ENCODE data around the gene LRRK2.

Gene LRRK2

DNA sequence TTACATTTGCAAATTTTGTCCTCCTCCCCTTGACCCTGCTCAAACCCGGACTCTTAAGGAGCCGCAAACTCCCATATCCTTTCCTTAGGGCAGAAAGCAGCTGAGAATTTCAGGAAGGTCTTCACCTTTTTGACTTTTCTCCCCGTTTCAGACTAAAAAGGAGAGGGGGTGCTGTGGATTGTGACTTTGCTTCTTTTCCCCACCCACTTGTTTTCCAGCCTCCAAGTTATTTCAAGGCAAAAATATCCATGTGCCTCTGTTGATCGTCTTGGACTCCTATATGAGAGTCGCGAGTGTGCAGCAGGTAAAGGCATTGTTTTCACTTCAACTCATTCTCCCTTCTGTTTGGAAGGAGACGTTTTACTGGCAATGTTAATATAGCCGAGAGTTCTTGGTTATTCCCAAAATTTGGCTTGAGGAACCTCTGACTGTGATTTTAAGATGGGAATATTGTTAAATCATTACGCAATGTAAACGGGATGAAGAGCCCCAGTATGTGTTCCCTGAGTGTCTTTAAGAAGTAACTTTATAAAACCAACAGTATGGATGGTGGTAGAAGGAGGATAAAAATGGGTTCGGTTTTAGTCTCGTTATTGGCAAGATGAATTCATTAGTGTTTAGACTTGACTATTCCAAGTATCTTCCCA lies 663 bp downstream of the LRRK2 start:
- Mint-ChIP-seq H3K27me3 (no peaks in the 10 kb centered on the region), H3K4me1 (peaks cover 37 to 64% of the 10 kb centered on the region in 2 donors), H3K36me3 (peaks cover 13 to 22% of the 10 kb centered on the region in 2 donors), H3K9me3 (peaks cover 0 to 1% of the 10 kb centered on the region in 2 donors), H3K27ac (peak overlapping the region; percentile 91), H3K4me3 (peak overlapping the region; percentile 83 to 84)
- ATAC-seq (replicated peaks) (no peak), DNase-seq (no peak)

DNA sequence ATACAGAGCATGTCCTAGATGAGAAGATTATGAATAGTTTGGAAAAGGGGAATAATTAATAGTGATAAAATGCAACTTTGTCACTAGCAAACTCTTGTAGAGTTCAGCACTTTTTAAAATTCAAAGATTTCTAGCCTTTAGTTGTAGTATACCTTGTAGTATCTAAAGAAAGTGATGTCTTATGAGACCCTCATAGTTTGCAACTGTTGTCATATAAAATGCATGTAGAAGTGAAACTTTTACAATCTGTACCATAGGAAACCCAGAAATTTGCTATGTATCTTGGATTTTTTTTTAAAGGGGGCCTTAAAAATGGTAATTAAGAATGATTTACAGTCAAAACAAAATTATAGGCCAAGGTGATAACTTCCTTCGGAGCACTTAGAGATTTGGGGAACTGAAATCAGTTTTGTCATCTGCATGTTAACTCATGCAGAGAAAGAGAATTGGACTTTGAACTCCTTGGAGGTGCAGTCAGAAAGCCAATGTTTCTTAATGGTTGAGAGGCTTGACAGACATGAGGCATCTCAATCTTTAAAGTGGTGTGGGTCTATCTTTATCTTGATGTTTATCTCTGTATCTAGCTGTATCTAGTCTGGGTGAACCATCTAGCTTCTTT lies 1.3 kb downstream of the LRRK2 start:
- H3K4me3 Mint-ChIP-seq, result peak overlapping the region; percentile 83 to 84
- no peaks in the 10 kb centered on the region for H3K27me3 Mint-ChIP-seq
- ATAC-seq (replicated peaks) (peak; percentile 76 to 78), DNase-seq (no peak)
- peak overlapping the region; percentile 93 for H3K27ac Mint-ChIP-seq
- H3K9me3 Mint-ChIP-seq, result peaks cover 0 to 1% of the 10 kb centered on the region in 2 donors
- peaks cover 38 to 70% of the 10 kb centered on the region in 2 donors for H3K4me1 Mint-ChIP-seq
- peaks cover 13 to 24% of the 10 kb centered on the region in 2 donors for H3K36me3 Mint-ChIP-seq

DNA sequence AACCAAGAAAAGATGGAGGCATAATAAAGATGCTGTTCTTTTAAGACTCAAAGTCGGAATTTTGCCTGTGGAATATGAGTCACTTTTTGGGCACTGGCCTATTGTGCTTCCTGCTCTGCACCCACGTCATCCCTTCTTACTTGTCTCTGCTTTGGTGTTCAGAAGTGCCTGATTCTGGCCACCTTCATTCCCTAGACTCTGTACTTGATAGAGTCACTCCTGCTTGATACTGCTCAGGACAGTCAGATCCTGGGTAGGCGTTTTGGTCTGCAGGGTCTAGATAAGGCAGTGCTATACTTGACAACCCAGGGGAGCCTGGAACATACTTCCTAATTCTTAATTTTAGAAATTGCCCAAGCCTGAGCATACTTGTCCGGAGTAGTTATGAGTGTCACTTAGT lies 1.9 kb downstream of the LRRK2 start:
- Mint-ChIP-seq H3K4me3 (peak overlapping the region; percentile 83 to 84), H3K27me3 (no peaks in the 10 kb centered on the region), H3K27ac (peak overlapping the region; percentile 93), H3K9me3 (peaks cover 0 to 1% of the 10 kb centered on the region in 2 donors), H3K36me3 (peaks cover 13 to 24% of the 10 kb centered on the region in 2 donors), H3K4me1 (peaks cover 38 to 71% of the 10 kb centered on the region in 2 donors)
- DNase-seq (no peak), ATAC-seq (replicated peaks) (peak; percentile 32 to 33)

DNA sequence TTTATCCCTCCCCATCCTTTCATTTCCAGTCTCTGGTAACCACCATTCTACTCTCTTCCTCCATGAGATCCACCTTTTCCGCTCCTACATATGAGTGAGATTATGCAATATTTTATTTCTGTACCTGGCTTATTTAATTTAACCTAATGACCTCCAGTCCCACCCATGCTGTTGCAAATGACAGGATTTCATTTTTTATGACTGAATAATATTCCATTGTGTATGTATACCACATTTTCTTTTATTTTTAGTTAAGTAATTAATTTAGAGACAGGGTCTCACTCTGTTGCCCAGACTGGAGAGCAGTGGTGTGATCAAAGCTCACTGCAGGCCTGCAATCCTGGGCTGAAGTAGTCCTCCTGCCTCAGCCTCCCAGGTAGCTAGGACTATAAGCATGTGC lies 2.6 kb downstream of the LRRK2 start:
- Mint-ChIP-seq H3K4me3 (peak overlapping the region; percentile 50 to 54), H3K9me3 (peaks cover 0 to 1% of the 10 kb centered on the region in 2 donors), H3K27ac (no peak overlapping the region), H3K36me3 (peaks cover 19 to 28% of the 10 kb centered on the region in 2 donors), H3K4me1 (peaks cover 43 to 73% of the 10 kb centered on the region in 2 donors), H3K27me3 (no peaks in the 10 kb centered on the region)
- no peak for ATAC-seq (replicated peaks)
- DNase-seq, result no peak

DNA sequence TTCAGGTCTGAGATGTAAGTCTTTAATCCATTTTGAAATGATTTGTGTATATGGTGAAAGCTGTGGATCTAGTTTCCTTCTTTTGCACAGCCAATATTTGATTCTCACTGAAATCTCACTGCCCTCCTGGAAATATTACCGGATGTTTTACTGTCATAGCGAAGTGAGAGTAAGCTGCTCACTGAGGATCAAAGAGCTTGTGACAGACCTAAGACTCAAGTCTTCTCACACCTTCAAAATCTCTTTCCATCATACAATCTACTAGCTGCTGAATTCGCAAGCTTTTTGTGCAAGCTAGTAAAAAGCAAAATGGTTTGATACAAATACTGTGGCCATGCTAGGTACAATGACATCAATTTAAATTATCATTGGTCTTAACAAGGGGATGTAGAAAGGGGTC lies 3.9 kb downstream of the LRRK2 start:
- Mint-ChIP-seq H3K4me3 (peak overlapping the region in 1 of 2 donors; percentile 23), H3K4me1 (peaks cover 42 to 70% of the 10 kb centered on the region in 2 donors), H3K27ac (peak overlapping the region; percentile 22), H3K36me3 (peaks cover 20 to 32% of the 10 kb centered on the region in 2 donors), H3K9me3 (peaks cover 0 to 1% of the 10 kb centered on the region in 2 donors), H3K27me3 (no peaks in the 10 kb centered on the region)
- DNase-seq (no peak), ATAC-seq (replicated peaks) (no peak)

DNA sequence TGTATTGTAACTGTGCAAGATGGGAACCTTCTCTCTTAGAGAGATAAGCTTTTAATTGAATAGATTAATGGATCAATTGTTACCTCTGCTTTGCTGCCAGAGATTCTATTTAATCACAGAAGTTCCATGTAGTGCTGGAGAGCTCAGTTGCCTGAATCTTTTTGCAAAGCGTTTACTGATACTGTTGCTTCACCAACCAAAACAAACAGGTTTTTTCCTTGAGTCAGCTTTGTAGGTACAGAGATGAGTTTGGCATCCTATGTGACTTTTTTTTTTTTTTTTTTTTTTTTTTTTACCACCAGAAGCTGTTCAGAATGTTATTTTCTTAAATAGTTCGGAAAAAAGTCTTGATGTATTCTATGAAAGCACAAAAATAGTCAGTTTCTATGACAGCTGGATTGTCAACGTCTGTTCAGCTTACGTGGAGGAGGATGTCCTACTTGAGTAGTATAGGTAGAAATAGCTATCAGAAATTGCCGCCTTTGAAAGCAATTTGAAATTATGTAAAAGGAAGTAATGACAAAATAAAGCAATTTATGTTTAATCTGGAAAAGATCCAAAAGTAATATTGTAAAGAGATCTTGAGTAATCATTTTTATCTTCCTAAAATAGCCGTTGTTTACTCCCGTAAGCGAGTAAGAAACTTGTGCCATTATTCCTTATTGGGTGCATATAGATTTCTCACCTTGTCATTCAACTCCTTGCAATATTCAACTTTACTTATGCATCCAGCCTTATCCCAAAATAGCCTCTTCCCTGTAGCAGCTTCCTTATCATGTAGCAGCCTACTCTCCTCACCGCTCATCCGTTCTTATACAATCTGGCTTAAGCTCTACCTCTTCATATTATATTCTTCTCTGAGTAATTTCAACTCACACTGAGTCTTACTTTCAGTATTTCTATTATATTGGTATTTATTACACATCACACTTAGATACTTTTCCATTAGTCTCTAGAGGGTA lies 5.2 kb downstream of the LRRK2 start:
- peak overlapping the region; percentile 15 for H3K4me3 Mint-ChIP-seq

DNA sequence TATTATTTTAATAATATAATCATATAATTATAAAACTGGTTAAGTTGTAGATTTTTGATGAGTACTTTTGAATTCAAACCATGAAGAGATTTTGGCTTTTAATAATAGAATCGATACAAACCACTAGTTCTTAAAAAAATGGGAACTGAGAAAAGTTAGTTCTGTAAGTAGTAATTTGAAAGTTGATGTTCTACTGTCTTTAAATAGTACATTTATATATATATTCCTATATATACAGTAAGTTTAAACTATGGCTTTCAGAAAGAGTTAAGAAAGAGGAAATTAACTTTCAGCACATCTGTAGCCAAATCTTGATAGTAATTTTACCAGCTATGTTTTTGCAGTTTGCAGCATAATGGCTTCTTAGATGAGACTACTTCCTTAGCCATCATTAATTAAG lies 7.8 kb downstream of the LRRK2 start:
- Mint-ChIP-seq H3K4me1 (peaks cover 31 to 59% of the 10 kb centered on the region in 2 donors), H3K4me3 (peak overlapping the region; percentile 32), H3K27me3 (no peaks in the 10 kb centered on the region), H3K36me3 (peaks cover 31 to 42% of the 10 kb centered on the region in 2 donors), H3K9me3 (peaks cover 0 to 4% of the 10 kb centered on the region in 2 donors), H3K27ac (peak overlapping the region; percentile 25)
- peak; percentile 86 to 90 for ATAC-seq (replicated peaks)
- no peak for DNase-seq

More for the DNA sequence above, 5.2 kb downstream of the LRRK2 start:
- H3K4me1 Mint-ChIP-seq, result peaks cover 38 to 69% of the 10 kb centered on the region in 2 donors
- H3K27ac Mint-ChIP-seq, result peak overlapping the region; percentile 84
- ATAC-seq (replicated peaks), result no peak
- peaks cover 0 to 1% of the 10 kb centered on the region in 2 donors for H3K9me3 Mint-ChIP-seq
- peaks cover 23 to 35% of the 10 kb centered on the region in 2 donors for H3K36me3 Mint-ChIP-seq
- no peaks in the 10 kb centered on the region for H3K27me3 Mint-ChIP-seq
- no peak for DNase-seq

DNA sequence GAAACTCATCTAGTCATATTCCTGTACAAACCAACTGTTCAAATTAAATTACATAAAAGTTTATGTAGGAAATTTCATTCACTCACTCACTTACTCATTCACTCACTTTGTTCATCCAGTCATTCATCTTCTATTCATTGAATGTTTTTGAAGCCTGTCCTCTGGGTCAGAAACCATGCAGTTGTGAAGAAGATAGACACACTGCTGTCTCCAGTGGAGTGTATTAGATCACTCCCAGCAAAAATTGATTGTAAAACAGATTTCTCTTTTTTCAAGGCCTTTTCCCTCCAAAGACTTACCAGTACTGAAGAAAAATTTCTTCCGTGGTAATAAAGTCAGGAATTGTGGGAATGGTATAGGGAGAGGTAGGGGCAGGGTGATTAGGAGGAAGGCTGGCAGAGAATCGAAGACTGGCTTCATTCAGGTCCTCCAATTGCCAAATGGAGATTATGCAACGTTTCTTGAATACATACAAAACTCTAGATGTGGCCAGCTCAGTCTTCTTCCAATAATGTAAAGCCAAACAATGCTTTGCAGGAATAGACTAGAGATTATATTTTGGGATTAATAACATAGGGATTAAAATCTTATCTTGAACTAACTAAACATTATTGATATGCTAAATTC lies 9.1 kb downstream of the LRRK2 start:
- H3K27me3 Mint-ChIP-seq, result no peaks in the 10 kb centered on the region
- H3K4me3 Mint-ChIP-seq, result no peak overlapping the region
- H3K4me1 Mint-ChIP-seq, result peaks cover 28 to 57% of the 10 kb centered on the region in 2 donors
- peaks cover 0 to 4% of the 10 kb centered on the region in 2 donors for H3K9me3 Mint-ChIP-seq
- peaks cover 27 to 35% of the 10 kb centered on the region in 2 donors for H3K36me3 Mint-ChIP-seq
- H3K27ac Mint-ChIP-seq, result no peak overlapping the region
- DNase-seq (no peak), ATAC-seq (replicated peaks) (no peak)

DNA sequence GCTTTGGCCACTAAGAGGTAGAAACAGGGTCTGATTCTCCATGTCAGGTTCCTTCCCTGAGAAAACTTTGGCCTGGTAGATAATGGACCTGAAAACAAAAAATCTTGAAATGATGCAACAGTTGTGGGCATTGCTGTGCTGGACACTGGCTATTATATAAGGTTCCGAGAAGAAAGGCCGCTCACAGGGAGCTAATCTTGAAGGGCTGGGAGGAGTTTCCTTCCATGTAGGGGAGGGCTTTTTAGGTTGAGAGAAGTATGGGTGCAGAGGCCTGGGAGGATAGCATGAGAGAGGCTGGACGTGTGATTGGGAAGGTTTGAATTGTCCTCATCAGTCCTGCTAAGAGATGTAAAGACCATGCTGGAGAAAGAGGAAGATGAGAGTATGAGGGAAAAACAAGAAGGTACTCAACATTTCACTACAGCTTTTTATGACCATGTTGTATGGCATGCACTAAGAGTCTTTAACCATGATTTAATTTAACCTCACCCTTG lies 11.6 kb downstream of the LRRK2 start:
- peaks cover 4 to 5% of the 10 kb centered on the region in 2 donors for H3K9me3 Mint-ChIP-seq
- ATAC-seq (replicated peaks), result no peak
- DNase-seq, result no peak
- peaks cover 31 to 36% of the 10 kb centered on the region in 2 donors for H3K36me3 Mint-ChIP-seq
- no peak overlapping the region for H3K27ac Mint-ChIP-seq
- H3K4me3 Mint-ChIP-seq, result no peak overlapping the region
- peaks cover 29 to 61% of the 10 kb centered on the region in 2 donors for H3K4me1 Mint-ChIP-seq
- H3K27me3 Mint-ChIP-seq, result no peaks in the 10 kb centered on the region

DNA sequence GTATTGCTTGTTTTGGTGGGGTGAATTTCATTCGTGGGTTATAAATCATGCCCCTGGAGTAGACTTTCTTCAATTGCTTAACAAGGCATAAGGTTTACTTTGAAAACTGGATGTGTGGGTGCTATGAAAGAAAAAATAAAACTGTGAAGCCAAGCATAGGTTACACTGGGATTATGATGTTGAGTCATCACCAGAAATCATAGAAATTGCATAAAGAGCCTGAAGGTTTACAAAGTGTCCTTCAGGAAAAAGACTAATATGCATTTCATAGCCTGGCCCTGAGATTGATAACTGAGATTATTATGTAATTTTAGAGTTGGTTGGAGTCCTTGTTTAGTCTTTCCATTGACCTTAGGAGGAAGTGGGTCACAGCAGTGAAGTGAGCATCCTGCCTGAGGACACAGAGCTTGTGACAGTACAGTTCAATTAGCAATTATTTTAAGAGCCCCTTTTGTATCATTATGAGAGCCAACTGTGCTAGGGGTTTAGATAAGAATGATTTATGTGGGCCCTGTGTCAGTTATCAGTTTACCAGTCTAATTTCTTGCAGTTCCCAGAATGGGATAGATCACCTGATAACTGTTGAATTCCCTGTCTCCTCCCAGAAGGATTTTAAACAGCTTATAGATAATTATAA lies 13.6 kb downstream of the LRRK2 start:
- Mint-ChIP-seq H3K36me3 (peaks cover 29 to 35% of the 10 kb centered on the region in 2 donors), H3K27ac (peak overlapping the region; percentile 22), H3K4me1 (peaks cover 26 to 58% of the 10 kb centered on the region in 2 donors), H3K27me3 (no peaks in the 10 kb centered on the region), H3K9me3 (peaks cover 4 to 5% of the 10 kb centered on the region in 2 donors), H3K4me3 (no peak overlapping the region)
- no peak for DNase-seq
- peak; percentile 64 to 67 for ATAC-seq (replicated peaks)

DNA sequence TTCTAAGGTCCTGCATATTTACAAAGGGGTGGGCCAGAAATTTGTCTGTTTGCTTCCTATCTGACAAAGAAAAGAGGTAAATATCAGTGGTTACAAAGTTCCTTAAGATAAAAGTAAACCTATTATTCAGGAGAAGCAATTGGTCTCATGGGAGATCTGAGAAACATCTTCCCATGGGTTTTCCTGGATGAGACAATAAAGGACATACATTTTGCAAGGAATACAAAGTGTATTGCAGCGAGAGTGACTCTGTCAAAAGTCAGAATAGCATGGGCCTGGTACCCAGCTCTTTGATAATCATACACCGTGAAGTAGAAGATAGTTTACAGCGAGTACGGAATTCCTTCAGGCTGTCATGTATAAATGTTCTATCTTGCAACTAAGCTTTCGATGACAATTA lies 14.2 kb downstream of the LRRK2 start:
- H3K4me3 Mint-ChIP-seq, result no peak overlapping the region

DNA sequence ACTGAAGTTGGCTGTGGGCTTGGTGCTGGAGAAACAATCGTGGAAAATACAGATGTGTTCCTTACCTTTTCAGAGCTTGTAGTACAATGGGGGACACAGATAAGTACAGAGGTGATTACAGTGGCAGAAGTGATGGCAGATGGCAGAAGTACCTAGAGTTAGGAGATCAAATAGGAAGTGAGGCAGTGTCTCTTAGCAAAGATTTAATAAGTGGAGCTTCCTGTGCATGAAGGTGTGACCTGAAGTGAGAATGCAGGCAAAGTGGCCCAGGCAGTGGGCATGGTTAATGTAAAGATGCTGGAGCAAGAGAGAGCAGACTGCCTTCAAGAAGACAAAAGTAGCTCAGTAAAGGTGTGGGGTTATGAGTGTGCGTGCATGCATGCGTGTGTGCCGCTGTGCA lies 16.0 kb downstream of the LRRK2 start:
- Mint-ChIP-seq H3K27me3 (no peaks in the 10 kb centered on the region), H3K4me3 (no peak overlapping the region), H3K36me3 (peaks cover 24 to 29% of the 10 kb centered on the region in 2 donors), H3K9me3 (peaks cover 4 to 5% of the 10 kb centered on the region in 2 donors), H3K4me1 (peaks cover 23 to 51% of the 10 kb centered on the region in 2 donors), H3K27ac (no peak overlapping the region)
- DNase-seq (no peak), ATAC-seq (replicated peaks) (no peak)

More for the DNA sequence above, 14.2 kb downstream of the LRRK2 start:
- Mint-ChIP-seq H3K4me1 (peaks cover 23 to 53% of the 10 kb centered on the region in 2 donors), H3K9me3 (peaks cover 4 to 5% of the 10 kb centered on the region in 2 donors), H3K36me3 (peaks cover 26 to 29% of the 10 kb centered on the region in 2 donors), H3K27me3 (no peaks in the 10 kb centered on the region), H3K27ac (no peak overlapping the region)
- no peak for ATAC-seq (replicated peaks)
- no peak for DNase-seq

DNA sequence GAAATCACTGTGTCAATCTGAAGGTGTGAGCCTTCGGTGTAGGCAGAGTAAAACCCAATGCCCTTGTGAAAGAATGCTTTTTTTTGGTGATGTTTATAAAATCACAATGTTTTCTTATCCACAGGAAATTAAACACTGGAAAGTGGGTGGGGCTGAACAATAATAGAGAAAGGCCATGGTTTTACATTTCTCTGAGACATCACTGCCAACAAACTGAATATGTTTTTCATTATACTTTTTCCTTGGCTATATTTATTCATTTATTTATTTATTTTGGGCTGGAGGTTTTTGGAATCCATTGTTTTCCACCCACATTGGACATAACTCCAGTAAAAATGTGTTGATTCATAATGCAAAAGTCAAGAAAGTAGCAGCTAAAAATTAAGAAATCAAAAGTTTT lies 16.9 kb downstream of the LRRK2 start:
- peaks cover 17 to 23% of the 10 kb centered on the region in 2 donors for H3K36me3 Mint-ChIP-seq
- ATAC-seq (replicated peaks), result no peak
- H3K9me3 Mint-ChIP-seq, result peaks cover 0 to 5% of the 10 kb centered on the region in 2 donors
- DNase-seq, result no peak
- H3K27me3 Mint-ChIP-seq, result no peaks in the 10 kb centered on the region
- peaks cover 18 to 45% of the 10 kb centered on the region in 2 donors for H3K4me1 Mint-ChIP-seq
- no peak overlapping the region for H3K27ac Mint-ChIP-seq
- no peak overlapping the region for H3K4me3 Mint-ChIP-seq

Measured in stimulated activated naive B cell treated with anti-CD40 and anti-IgM and Interleukin-4, amounts not matched to agents 10 μg/mL and 1 μg/mL and 100 μg/mL, for 72 hours (primary cell).